ENCODE results near the gene LEFTY2. TPM values are rescaled to one million over a fixed set of nuclear protein-coding genes. Genes with fewer than 3 reads are reported as not detected.
"Not testable (repeated sequence)": the region's sequence is repeated elsewhere in the genome, so short reads cannot be mapped to it uniquely, and the experiment has no call there.

Gene LEFTY2
- total and polyA plus RNA-seq, 7 donors: 0.03 to 1.2 (median 0.13) TPM; not detected in 2

GRCh38 chr1:225930566-225930965 lies 10.5 kb downstream of the LEFTY2 start:
- DNase-seq: no peak
- Histone ChIP-seq H3K36me3 (ENCODE audit: insufficient read depth in 1 of 2, low read depth in 1 of 2) (no peaks in the 10 kb centered on the region), H3K27ac (no peak overlapping the region), H3K9me3 (no peaks in the 10 kb centered on the region), H3K27me3 (ENCODE audit: insufficient read depth in 3 of 3, low read length in 2 of 3) (no peaks in the 10 kb centered on the region), H3K4me3 (no peak overlapping the region), H3K4me1 (no peaks in the 10 kb centered on the region)
- ATAC-seq: no peak
- intact Hi-C loops (cut with DNase I): no loop called here
- TF ChIP-seq, protein P1, sequence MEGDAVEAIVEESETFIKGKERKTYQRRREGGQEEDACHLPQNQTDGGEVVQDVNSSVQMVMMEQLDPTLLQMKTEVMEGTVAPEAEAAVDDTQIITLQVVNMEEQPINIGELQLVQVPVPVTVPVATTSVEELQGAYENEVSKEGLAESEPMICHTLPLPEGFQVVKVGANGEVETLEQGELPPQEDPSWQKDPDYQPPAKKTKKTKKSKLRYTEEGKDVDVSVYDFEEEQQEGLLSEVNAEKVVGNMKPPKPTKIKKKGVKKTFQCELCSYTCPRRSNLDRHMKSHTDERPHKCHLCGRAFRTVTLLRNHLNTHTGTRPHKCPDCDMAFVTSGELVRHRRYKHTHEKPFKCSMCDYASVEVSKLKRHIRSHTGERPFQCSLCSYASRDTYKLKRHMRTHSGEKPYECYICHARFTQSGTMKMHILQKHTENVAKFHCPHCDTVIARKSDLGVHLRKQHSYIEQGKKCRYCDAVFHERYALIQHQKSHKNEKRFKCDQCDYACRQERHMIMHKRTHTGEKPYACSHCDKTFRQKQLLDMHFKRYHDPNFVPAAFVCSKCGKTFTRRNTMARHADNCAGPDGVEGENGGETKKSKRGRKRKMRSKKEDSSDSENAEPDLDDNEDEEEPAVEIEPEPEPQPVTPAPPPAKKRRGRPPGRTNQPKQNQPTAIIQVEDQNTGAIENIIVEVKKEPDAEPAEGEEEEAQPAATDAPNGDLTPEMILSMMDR (IDR thresholded peaks at IDR 0.05): no peak
- WGBS, 3 donors: 69 to 100% (median 73%) methylated on average over 2 of the region's 2 CpGs

DNA sequence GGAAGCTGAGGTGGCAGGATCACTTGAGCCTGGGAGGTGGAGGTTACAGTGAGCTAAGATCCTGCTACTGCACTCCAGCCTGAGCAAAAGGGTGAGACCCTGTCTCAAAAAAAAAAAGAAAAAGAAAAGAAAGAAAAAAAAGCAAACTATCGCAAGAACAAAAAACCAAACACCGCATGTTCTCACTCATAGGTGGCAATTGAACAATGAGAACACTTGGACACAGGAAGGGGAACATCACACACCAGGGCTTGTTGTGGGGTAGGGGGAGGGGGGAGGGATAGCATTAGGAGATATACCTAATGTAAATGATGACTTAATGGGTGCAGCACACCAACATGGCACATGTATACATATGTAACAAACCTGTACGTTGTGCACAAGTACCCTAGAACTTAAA lies 11.6 kb downstream of the LEFTY2 start:
- 93 to 96% (median 94%) methylated on average over 3 of the region's 3 CpGs for WGBS, 3 donors

DNA sequence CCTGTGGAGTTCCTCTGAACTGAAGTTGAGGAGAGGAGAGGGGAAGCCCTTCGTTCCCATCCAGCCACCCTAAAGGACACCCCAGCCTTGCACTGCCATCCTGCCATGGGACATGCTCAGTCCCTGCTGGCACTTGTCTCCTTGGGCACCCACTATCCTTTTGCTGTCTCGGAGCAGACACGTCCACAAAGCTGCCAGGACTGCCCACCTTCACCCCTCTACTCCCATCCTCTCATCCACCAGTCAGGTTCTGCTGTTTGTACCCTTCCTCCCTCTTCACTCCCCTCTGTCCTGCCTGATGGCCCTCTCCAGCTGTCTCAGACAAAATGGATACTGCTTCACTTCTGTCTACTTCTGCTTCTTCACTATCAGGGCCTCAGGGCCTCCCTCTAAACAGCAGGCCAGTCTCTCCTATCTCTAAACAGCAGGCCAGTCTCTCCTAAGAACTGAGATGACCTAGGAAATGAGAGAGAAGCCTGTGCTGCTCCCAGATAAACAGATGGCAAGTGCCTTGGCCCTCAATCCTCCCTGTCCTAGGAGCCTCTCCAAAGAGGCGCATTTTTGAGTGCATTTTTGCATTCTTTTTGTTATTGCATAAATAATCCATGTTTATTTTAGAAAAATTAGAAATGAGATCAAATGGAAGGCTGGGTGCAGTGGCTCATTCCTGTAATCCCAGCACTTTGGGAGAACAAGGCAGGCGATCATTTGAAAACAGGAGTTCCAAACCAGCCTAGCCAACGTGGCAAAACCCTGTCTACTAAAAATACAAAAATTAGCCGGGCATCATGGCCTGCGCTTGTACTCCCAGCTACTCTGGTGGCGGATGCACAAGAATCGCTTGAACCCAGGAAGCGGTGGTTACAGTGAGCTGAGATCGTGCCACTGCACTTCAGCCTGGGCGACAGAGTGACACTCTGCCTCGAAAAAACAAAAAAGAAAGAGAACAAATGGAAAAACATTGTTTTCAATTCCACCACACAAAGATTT lies 12.5 kb downstream of the LEFTY2 start:
- H3K4me1 ChIP-seq: peaks cover under 1% of the 10 kb centered on the region
- no peaks in the 10 kb centered on the region for H3K36me3 ChIP-seq (ENCODE audit: insufficient read depth in 1 of 2, low read depth in 1 of 2)
- TF ChIP-seq, protein P1 (IDR thresholded peaks at IDR 0.05): no peak
- no peak for ATAC-seq
- no peaks in the 10 kb centered on the region for H3K27me3 ChIP-seq (ENCODE audit: insufficient read depth in 3 of 3, low read length in 2 of 3)
- H3K9me3 ChIP-seq: no peaks in the 10 kb centered on the region
- no peak overlapping the region for H3K4me3 ChIP-seq
- intact Hi-C loops (cut with DNase I): no loop called here
- no peak for DNase-seq
- H3K27ac ChIP-seq: no peak overlapping the region
- WGBS, 3 donors: 82 to 92% (median 89%) methylated on average over 14 of the region's 14 CpGs

More for the DNA sequence above, 11.6 kb downstream of the LEFTY2 start:
- H3K4me1 ChIP-seq; H3K27ac ChIP-seq; H3K36me3 ChIP-seq (ENCODE audit: insufficient read depth in 1 of 2, low read depth in 1 of 2); intact Hi-C loops (cut with DNase I); H3K9me3 ChIP-seq; ATAC-seq; H3K27me3 ChIP-seq (ENCODE audit: insufficient read depth in 3 of 3, low read length in 2 of 3); H3K4me3 ChIP-seq; DNase-seq: not testable (repeated sequence)

DNA sequence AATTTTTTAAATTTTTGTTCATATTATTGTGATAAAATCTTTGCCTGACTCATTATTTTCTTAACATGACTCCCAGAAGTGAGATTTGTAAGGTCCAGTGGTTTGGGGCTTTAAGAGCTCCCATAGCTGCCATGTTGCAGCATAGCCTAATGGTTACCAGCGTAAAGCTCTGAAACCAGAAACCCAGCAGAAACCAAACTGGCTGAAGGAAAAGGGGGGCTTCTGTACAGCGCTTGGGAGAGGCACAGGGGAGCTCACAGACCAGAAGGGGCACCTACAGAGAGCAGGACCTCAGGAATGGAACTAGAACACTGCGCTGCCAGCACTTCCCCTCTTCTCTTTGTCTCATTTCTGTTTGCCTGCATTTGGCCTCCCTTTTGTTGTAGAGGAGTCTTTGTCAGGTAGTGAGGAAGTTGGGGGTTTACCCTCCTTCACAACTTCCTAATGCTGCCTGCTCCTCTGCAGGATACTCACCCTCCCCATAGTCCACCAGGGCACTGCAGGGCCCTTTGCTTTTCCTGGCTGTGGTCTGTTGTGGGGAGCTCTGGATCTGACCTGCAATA lies 14.4 kb downstream of the LEFTY2 start:
- ATAC-seq (no peak), DNase-seq (no peak)
- intact Hi-C loops (cut with DNase I): no loop called here
- Histone ChIP-seq H3K4me1 (peaks cover 8% of the 10 kb centered on the region), H3K36me3 (ENCODE audit: insufficient read depth in 1 of 2, low read depth in 1 of 2) (peaks cover 0 to 6% of the 10 kb centered on the region in 2 donors), H3K27me3 (ENCODE audit: insufficient read depth in 3 of 3, low read length in 2 of 3) (no peaks in the 10 kb centered on the region), H3K4me3 (no peak overlapping the region), H3K9me3 (no peaks in the 10 kb centered on the region), H3K27ac (no peak overlapping the region)
- TF ChIP-seq, protein P1 (IDR thresholded peaks at IDR 0.05): no peak
- 83 to 85% (median 83%) methylated on average over 3 of the region's 3 CpGs for WGBS, 3 donors
